NCI-H1105 (cell line): Measurements from ENCODE around the gene FN3KRP.
"Not testable (repeated sequence)": the region's sequence is repeated elsewhere in the genome, so short reads cannot be mapped to it uniquely, and the experiment has no call there.

ENCODE experiments used
- DNase-seq: peaks from one replicate; lab custom pipeline; 2025; lab: John Stamatoyannopoulos, UW

The FN3KRP gene

GRCh38 chr17:82744736-82745135, 28.2 kb downstream of the FN3KRP start:
- DNase-seq, result not testable (repeated sequence)

DNA sequence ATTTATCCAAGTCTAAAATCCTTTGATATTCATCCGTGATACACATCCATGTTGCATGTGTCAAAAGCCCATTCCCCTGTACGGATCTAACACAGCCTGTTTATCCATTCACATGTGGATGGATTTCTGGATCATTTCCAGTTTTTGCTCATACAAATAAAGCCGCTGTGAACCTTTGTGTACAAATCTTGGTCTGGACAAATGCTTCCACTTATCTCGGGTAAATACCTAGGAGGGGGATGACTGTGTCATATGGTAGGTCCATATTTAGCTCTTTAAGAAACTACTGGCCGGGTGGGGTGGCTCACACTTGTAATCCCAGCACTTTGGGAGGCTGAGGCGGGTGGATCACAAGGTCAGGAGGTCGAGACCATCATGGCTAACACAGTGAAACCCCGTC, 29.0 kb downstream of the FN3KRP start:
- no peak for DNase-seq

- no peak for DNase-seq
Observed at GRCh38 chr17:82748756-82749155, 32.2 kb downstream of the FN3KRP start.

DNA sequence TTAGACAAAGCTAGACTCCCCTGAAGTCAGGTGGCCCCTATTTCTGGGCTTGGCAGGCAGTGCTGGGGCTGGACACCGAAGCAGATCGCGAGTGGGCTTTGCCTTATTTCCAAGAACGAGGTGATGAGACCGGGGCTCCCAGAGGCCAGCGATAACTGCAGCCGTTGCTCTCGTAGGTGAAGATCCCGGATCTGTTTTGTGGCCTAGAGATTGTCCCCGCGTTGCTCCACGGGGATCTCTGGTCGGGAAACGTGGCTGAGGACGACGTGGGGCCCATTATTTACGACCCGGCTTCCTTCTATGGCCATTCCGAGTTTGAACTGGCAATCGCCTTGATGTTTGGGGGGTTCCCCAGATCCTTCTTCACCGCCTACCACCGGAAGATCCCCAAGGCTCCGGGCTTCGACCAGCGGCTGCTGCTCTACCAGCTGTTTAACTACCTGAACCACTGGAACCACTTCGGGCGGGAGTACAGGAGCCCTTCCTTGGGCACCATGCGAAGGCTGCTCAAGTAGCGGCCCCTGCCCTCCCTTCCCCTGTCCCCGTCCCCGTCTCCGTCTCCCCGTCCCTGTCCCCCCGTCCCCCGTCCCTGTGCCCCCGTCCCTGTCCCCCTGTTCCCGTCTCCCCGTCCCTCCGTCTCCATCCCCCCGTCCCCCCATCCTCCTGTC, 33.9 kb downstream of the FN3KRP start:
- no peak for DNase-seq

DNA sequence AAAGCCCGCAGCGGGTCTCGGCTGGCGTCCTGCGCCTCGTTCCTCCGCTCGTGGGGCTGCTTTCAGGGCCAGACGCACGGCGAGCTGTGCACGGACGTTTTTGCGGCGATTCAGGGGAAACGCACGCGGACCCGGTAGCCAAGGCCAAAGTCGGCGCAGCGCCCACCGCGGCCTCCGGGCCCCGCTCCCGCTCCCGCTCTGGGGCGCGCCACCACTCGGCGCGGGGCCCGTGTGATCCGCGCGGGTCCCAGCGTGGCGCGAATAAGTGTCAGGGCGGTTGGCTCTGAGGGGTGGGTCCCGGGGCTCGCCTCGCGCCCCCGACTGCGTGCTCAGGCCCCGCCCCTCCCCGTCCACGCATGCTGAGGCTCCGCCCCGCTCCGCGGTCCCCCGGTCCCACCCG, 34.7 kb downstream of the FN3KRP start:
- no peak for DNase-seq

GRCh38 chr17:82751571-82752370, 35.3 kb downstream of the FN3KRP start, which contains the start of gene TBCD:
TBCD (plus strand) TSS chr17:82752065; CDS start chr17:82752194, 129 bp downstream.
- peak; percentile 89 for DNase-seq

DNA sequence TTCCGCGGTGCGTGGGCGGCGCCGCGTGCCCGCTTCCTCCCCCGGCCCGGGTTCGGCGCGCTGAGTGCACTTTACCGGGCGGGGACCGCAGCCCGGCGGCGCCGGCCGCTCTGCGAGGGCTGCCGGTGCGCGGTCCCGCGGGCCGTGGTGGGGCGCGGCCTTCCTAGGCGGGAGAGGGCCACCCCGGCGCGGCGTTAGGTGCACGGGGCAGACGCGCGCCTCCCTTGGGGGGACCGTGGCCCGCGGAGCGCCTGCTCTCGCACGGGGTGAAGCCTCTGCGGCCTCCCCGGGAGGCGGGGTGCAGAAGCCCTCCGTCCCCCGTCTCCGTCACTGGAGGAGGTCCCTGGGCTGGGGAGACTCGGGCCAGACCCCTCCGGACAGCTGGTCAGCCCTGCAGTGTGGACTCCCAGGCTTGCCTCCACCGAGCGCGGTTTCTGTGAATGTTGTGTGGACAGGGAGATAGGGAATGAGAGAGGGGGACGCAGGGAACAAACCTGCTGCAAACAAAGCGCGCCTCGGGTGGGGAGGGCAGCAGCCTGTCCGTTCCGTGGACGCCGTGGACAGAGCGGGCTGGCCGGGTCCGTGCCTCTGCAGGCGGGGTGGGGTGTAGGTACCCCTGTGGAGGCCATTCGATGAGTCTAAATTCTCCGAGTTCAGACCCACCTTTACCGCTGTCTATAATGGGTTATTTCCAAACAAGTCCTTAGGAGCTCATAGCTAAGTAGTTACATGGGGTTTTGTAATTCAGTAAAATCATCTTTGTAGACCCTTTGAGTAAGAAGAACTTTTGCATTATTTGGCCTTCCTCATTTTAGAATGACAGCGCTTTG, 36.1 kb downstream of the FN3KRP start:
- DNase-seq, result no peak

DNA sequence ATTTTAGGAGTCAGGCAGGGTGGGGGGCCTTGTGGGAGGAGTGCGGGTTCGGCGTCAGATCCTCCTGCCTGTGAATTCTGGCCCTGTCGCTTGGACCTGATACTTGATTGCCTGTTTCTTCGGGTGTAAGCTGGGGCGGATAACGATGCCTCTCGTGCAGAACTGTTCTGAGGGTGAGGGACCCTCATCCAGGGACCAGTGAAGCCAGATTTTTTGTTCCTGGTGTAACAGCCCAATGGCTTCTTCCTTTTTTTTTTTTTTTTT, 36.6 kb downstream of the FN3KRP start:
- DNase-seq, result no peak

DNA sequence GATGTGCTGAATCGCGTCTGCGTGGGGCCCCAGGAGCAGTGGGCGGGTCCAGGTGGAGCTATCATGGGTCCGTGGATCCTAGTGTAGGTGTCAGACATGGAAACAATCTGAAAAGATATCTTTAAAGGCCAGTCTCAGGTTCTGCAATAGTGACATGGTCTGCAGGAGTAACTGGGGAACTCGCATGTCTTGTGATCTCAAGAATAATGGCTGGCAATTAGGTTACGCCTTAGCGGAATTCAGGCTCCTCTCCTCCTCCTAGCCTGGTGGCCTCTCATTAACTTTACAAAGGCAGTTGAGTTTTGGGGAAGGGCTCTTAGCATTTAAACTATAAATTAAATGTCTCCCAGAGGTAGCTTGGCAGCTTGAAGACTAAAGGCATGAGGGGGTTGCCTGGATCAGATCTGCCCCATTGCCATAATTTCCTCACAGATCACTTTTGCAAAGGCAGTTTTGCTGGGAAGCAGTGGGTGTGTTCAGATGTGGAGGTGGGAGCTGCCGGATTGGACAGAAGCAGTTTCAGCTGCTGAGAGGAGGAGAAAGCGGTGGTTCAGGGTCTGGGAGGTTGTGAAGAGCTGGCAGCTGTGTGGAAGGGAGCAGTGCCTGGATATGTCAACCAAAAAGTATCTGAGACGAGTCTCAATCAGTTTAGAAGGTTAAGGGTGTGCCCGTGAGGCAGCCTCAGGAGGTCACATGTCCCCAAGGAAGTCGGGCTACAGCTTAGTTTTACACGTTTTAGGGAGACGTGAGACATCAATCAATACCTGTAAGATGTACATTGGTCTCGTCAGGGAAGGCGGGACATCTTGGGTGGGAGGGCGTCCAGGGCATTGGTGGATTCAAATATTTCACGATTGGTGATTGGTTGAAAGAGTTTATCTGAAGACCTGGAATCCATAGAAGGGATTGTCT, 38.0 kb downstream of the FN3KRP start:
- no peak for DNase-seq

GRCh38 chr17:82756166-82756565, 39.7 kb downstream of the FN3KRP start:
- no peak for DNase-seq

DNA sequence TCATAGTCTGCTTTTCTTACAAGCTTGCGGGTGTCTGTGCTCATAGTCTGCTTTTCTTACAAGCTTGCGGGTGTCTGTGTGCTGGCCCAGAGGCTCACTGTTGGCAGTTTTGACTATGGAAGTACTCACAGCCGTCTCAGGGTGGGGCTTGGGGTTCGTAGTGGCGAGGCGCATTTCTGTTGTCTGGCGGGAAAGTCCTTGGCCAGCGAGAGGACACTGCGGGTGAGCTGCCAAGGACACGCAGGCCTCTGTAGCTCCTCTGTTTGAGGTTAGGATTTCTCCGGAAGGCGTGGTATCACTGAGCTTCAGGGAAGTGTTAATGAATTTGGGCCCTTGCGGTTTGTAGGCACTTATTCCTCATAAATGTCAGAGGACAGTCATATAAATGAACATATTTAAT, 48.9 kb downstream of the FN3KRP start:
- DNase-seq, result no peak

DNA sequence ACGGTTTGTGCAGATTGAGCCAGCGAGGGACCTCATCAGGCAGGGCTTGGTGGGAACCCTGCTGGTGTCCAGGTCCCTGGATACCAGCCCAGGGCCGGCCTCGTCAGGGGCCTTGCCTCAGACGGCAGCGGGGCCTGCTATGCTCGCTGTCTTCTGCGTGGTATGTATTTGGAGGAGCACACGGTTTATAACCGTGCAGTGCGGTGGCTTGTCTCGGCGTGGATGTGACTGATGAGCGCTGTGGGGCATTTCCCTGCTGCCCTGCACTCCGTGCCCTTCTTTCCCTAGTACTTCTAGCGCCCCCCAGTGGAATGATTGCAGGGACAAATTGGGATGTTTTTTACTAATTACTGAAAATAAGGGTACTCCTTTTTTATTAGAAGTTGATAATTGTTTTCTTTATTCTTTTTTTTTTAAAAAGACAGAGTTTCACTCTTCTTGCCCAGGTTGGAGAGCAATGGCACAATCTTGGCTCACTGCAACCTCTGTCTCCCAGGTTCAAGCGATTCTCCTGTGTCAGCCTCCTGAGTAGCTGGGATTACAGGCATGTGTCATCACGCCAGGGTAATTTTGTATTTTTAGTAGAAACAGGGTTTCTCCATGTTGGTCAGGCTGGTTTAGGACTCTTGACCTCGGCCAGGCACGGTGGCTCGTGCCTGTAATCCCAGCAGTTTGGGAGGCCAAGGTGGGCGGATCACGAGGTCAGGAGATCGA, 50.7 kb downstream of the FN3KRP start:
- no peak for DNase-seq

GRCh38 chr17:82769041-82769440, 52.5 kb downstream of the FN3KRP start:
- DNase-seq, result no peak

GRCh38 chr17:82772026-82772425, 55.5 kb downstream of the FN3KRP start:
- no peak for DNase-seq

DNA sequence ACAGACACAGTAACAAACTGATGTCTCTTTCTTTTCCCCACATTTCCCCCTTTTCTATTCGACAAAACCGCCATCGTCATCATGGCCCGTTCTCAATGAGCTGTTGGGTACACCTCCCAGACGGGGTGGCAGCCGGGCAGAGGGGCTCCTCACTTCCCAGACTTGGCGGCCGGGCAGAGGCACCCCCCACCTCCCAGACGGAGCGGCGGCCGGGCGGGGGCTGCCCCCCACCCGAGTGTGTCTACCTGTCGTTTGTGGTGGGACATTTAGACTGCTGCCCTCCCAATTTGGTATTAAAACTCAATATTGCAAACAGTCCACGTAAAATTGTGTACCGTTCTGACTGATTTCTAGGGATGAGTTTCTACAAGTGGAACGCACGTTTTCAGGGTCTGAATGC, 58.0 kb downstream of the FN3KRP start:
- DNase-seq, result not testable (repeated sequence)

GRCh38 chr17:82775001-82775823, 58.7 kb downstream of the FN3KRP start:
- DNase-seq, result peak; percentile 38

- DNase-seq, result no peak
Observed at GRCh38 chr17:82776454-82776853, 59.9 kb downstream of the FN3KRP start.
